Measurements from ENCODE around the gene UBALD2. TPM values are rescaled to one million over a fixed set of nuclear protein-coding genes. Genes with fewer than 3 reads are reported as not detected.
"Not testable (repeated sequence)": the region's sequence is repeated elsewhere in the genome, so short reads cannot be mapped to it uniquely, and the experiment has no call there.

Gene UBALD2
- total and polyA plus RNA-seq, 5 donors from 2014 or later, result 3.9 to 247 (median 8.5) TPM

DNA sequence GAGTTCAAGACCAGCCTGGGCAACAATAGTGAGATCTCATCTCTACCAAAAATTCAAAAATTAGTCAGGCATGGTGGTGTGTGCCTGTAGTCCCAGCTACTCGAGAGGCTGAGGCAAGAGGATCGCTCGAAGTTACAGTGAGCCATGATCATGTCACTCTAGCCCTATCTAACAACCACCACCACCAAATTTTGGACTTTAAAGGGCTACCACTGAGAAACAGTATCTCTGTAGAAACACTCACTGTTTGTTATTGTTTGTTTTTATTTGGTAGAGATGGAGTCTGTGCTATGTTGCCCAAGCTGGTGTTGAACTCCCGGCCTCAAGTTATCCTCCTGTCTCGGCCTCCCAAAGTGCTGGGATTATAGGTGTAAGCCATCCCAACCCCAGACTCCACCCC lies 1.3 kb upstream of the UBALD2 start:
- H3K4me1 ChIP-seq (ENCODE audit: control insufficient read depth, insufficient read depth, low read length, poor library complexity, severe bottlenecking), result peaks cover 39% of the 10 kb centered on the region
- H3K4me3 ChIP-seq (ENCODE audit: low read depth, low read length), result peak overlapping the region; percentile 63
- ATAC-seq (ENCODE audit: low read depth in 2 of 2), result no peak
- Mint-ChIP-seq H3K36me3 (peaks cover 6% of the 10 kb centered on the region), H3K4me1 (peaks cover 11 to 58% (median 38%) of the 10 kb centered on the region in 4 donors), H3K27ac (peak overlapping the region; percentile 94 to 98 (median 95)), H3K9me3 (peaks cover 0 to 3% (median 0%) of the 10 kb centered on the region in 7 donors), H3K4me3 (peak overlapping the region in 3 of 4 donors; percentile 13 to 93 (median 78)), H3K27me3 (no peaks in the 10 kb centered on the region)
- DNase-seq, result no peak
- H3K36me3 ChIP-seq (ENCODE audit: control insufficient read depth, insufficient read depth, low read length), result peaks cover under 1% of the 10 kb centered on the region
- no peaks in the 10 kb centered on the region for H3K27me3 ChIP-seq (ENCODE audit: control insufficient read depth, insufficient read depth, low read length)
- no peaks in the 10 kb centered on the region for H3K9me3 ChIP-seq (ENCODE audit: control insufficient read depth in 2 of 2, low read length in 2 of 2)
- peak overlapping the region; percentile 91 for H3K27ac ChIP-seq (ENCODE audit: insufficient read depth, low read length, poor library complexity, severe bottlenecking)

DNA sequence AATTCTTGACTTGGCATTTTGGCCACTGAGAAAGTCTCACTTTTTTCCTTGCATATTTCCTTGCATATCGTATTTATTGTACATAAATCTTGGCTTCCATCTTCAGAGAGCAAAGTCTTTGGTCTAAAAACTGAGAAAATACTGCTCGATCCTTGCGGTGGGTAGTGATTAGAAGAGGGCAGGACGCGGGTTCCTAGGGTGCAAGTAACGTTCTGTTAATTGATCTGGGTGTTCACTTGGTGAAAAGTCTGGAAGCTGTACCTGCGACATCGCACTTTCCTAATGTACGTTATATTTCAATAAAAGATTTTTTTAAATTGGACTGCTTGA lies 758 bp upstream of the UBALD2 start:
- Mint-ChIP-seq H3K4me1 (peaks cover 11 to 63% (median 41%) of the 10 kb centered on the region in 4 donors), H3K36me3 (peaks cover 6% of the 10 kb centered on the region), H3K9me3 (peaks cover 0 to 3% (median 0%) of the 10 kb centered on the region in 7 donors), H3K27ac (peak overlapping the region; percentile 94 to 98 (median 95)), H3K4me3 (peak overlapping the region; percentile 82 to 94 (median 90)), H3K27me3 (no peaks in the 10 kb centered on the region)
- H3K27me3 ChIP-seq (ENCODE audit: control insufficient read depth, insufficient read depth, low read length), result no peaks in the 10 kb centered on the region
- no peak for ATAC-seq (ENCODE audit: low read depth in 2 of 2)
- H3K27ac ChIP-seq (ENCODE audit: insufficient read depth, low read length, poor library complexity, severe bottlenecking), result peak overlapping the region; percentile 91
- peak overlapping the region; percentile 63 for H3K4me3 ChIP-seq (ENCODE audit: low read depth, low read length)
- peaks cover 44% of the 10 kb centered on the region for H3K4me1 ChIP-seq (ENCODE audit: control insufficient read depth, insufficient read depth, low read length, poor library complexity, severe bottlenecking)
- H3K36me3 ChIP-seq (ENCODE audit: control insufficient read depth, insufficient read depth, low read length), result peaks cover 5% of the 10 kb centered on the region
- no peaks in the 10 kb centered on the region for H3K9me3 ChIP-seq (ENCODE audit: control insufficient read depth in 2 of 2, low read length in 2 of 2)
- DNase-seq, result no peak

DNA sequence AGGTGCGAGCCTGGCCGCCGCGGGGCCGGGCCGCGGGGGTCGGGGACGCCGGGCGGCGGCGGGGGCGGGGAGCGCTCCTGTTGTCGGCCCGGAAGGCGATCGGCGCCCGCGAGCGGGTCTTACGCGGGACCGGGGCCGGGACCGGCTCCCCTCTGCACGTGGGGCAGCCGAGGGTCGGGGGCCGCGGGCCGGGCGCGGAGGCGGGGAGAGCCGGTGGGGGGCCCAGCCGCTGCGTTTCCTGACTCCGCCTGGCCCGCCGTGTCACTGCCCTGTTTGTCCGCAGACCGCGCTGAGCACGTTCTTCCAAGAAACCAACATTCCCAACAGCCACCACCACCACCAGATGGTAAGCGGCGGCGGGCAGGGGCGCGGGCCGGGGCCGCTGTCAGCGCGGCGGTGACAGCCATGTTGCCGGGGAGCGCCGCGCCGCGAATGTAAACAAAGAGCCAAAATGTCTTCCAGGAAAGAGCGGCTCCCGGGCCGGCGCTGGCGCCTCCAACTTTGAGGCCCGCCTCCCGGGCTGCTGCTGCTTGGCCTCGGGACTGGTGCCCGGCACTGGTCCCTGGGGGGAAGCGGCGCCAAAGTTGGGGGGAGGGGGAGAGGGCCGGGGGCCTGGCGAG lies 586 bp downstream of the UBALD2 start:
- Mint-ChIP-seq H3K9me3 (peaks cover 0 to 3% (median 0%) of the 10 kb centered on the region in 7 donors), H3K27me3 (peaks cover 2% of the 10 kb centered on the region), H3K27ac (peak overlapping the region; percentile 94 to 97 (median 96)), H3K4me3 (peak overlapping the region; percentile 91 to 96 (median 94)), H3K4me1 (peaks cover 11 to 72% (median 44%) of the 10 kb centered on the region in 4 donors), H3K36me3 (peaks cover 7% of the 10 kb centered on the region)
- Histone ChIP-seq H3K36me3 (ENCODE audit: control insufficient read depth, insufficient read depth, low read length) (peaks cover 11% of the 10 kb centered on the region), H3K27me3 (ENCODE audit: control insufficient read depth, insufficient read depth, low read length) (no peaks in the 10 kb centered on the region), H3K4me3 (ENCODE audit: low read depth, low read length) (no peak overlapping the region), H3K9me3 (ENCODE audit: control insufficient read depth in 2 of 2, low read length in 2 of 2) (no peaks in the 10 kb centered on the region), H3K4me1 (ENCODE audit: control insufficient read depth, insufficient read depth, low read length, poor library complexity, severe bottlenecking) (peaks cover 56% of the 10 kb centered on the region), H3K27ac (ENCODE audit: insufficient read depth, low read length, poor library complexity, severe bottlenecking) (peak overlapping the region; percentile 91)
- no peak for ATAC-seq (ENCODE audit: low read depth in 2 of 2)
- peak; percentile 47 to 69 (median 67) for DNase-seq

DNA sequence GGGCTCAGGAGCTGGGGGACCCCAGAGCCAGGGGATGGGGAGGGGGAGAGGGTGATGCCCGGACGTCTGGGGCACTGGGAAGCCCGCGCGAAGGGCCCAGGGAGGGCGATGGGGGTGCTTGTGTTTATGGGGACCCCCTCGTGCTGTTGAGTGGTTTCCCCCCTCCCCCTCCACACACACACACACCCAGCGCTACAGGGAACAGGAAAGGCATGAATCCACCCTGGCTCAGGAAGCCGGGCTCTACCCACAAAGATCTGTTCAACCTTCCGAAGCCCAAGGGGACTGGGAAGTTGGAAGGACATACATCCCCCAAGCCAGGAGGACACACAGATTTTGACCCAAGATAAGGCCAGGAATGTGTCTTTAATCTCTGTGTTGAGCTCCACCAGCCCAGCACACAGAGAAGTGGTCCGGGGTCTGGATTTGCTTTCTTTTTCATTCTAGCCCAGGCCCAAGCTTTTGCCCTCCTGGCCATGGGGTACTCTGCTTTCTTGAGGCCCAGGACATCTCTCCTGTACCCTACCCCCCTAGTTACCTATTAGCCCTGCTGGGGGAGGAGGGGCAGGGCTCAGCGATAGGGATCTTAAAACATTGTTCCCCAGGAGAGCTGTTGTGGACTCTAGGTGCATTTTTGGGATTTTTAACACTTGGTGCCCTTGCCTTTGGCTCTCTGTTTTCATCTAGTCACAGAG lies 1.2 kb downstream of the UBALD2 start:
- H3K4me3 ChIP-seq (ENCODE audit: low read depth, low read length), result peak overlapping the region; percentile 95
- peaks cover 63% of the 10 kb centered on the region for H3K4me1 ChIP-seq (ENCODE audit: control insufficient read depth, insufficient read depth, low read length, poor library complexity, severe bottlenecking)
- H3K4me3 Mint-ChIP-seq, result peak overlapping the region; percentile 91 to 96 (median 94)
- no peaks in the 10 kb centered on the region for H3K9me3 ChIP-seq (ENCODE audit: control insufficient read depth in 2 of 2, low read length in 2 of 2)
- H3K4me1 Mint-ChIP-seq, result peaks cover 11 to 76% (median 47%) of the 10 kb centered on the region in 4 donors
- H3K36me3 ChIP-seq (ENCODE audit: control insufficient read depth, insufficient read depth, low read length), result peaks cover 11% of the 10 kb centered on the region
- peak overlapping the region; percentile 91 to 96 (median 94) for H3K27ac Mint-ChIP-seq
- H3K36me3 Mint-ChIP-seq, result peaks cover 9% of the 10 kb centered on the region
- H3K27ac ChIP-seq (ENCODE audit: insufficient read depth, low read length, poor library complexity, severe bottlenecking), result peak overlapping the region; percentile 91
- no peak for ATAC-seq (ENCODE audit: low read depth in 2 of 2)
- peak in 1 of 3 donors; percentile 59 for DNase-seq
- H3K27me3 Mint-ChIP-seq, result peaks cover 5% of the 10 kb centered on the region
- H3K27me3 ChIP-seq (ENCODE audit: control insufficient read depth, insufficient read depth, low read length), result no peaks in the 10 kb centered on the region
- peaks cover 0 to 3% (median 0%) of the 10 kb centered on the region in 7 donors for H3K9me3 Mint-ChIP-seq

DNA sequence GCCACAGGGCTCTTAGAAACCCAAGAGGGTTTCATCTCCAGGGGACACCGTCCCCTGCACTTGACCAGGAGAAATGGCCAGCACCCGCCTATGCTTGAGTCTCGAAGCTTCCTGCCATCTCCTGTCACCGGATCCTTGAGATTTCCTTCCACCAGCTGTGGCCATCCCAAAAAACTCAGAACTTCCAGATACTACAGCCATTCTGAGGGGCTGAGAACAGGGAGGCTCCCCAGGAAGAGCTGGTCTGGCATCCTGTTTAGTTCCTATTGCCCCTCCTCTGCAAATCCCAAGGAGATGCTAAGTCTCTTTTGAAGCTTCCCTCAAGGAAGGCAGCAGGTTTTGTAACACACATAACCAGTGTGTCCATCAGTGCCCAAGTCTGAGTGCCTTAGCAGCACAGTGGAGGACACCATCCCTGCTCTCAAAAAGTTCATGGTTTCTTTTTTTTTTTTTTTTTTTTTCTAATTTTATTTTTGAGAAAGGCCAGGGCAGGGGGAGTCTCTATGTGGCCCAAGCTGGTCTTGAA lies 2.0 kb downstream of the UBALD2 start:
- Histone ChIP-seq H3K27ac (ENCODE audit: insufficient read depth, low read length, poor library complexity, severe bottlenecking) (peak overlapping the region; percentile 91), H3K4me3 (ENCODE audit: low read depth, low read length) (peak overlapping the region; percentile 95), H3K9me3 (ENCODE audit: control insufficient read depth in 2 of 2, low read length in 2 of 2) (no peaks in the 10 kb centered on the region), H3K27me3 (ENCODE audit: control insufficient read depth, insufficient read depth, low read length) (no peaks in the 10 kb centered on the region), H3K4me1 (ENCODE audit: control insufficient read depth, insufficient read depth, low read length, poor library complexity, severe bottlenecking) (peaks cover 70% of the 10 kb centered on the region), H3K36me3 (ENCODE audit: control insufficient read depth, insufficient read depth, low read length) (peaks cover 11% of the 10 kb centered on the region)
- DNase-seq (peak in 1 of 3 donors; percentile 41), ATAC-seq (ENCODE audit: low read depth in 2 of 2) (no peak)
- H3K4me3 Mint-ChIP-seq, result peak overlapping the region; percentile 91 to 97 (median 94)
- H3K36me3 Mint-ChIP-seq, result peaks cover 9% of the 10 kb centered on the region
- peak overlapping the region; percentile 91 to 96 (median 95) for H3K27ac Mint-ChIP-seq
- H3K27me3 Mint-ChIP-seq, result peaks cover 5% of the 10 kb centered on the region
- peaks cover 0 to 3% (median 0%) of the 10 kb centered on the region in 7 donors for H3K9me3 Mint-ChIP-seq
- peaks cover 11 to 73% (median 43%) of the 10 kb centered on the region in 4 donors for H3K4me1 Mint-ChIP-seq

DNA sequence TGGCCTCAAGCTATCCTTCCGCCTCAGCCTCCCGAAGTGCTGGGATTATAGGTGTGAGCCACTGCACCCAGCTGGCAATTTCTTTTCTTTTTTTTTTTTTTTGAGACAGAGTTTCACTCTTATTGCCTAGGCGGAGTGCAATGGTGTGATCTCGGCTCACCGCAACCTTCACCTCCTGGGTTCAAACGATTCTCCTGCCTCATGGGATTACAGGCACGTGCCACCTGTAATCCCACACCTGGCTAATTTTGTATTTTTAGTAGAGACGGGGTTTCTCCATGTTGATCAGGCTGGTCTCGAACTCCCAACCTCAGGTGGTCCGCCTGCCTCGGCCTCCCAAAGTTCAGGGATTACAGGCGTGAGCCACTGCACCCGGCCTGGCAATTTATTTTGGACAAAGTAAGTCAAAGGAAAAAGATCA lies 2.4 kb downstream of the UBALD2 start:
- H3K9me3 Mint-ChIP-seq; H3K27me3 ChIP-seq (ENCODE audit: control insufficient read depth, insufficient read depth, low read length); ATAC-seq (ENCODE audit: low read depth in 2 of 2); H3K36me3 Mint-ChIP-seq; H3K27me3 Mint-ChIP-seq; H3K9me3 ChIP-seq (ENCODE audit: control insufficient read depth in 2 of 2, low read length in 2 of 2): not testable (repeated sequence)
- peak in 1 of 3 donors; percentile 36 for DNase-seq
- Mint-ChIP-seq H3K4me3 (peak overlapping the region; percentile 91 to 97 (median 94)), H3K4me1 (peaks cover 11 to 71% (median 38%) of the 10 kb centered on the region in 4 donors), H3K27ac (peak overlapping the region; percentile 94 to 96 (median 95))
- Histone ChIP-seq H3K36me3 (ENCODE audit: control insufficient read depth, insufficient read depth, low read length) (peaks cover 11% of the 10 kb centered on the region), H3K4me3 (ENCODE audit: low read depth, low read length) (peak overlapping the region; percentile 95), H3K27ac (ENCODE audit: insufficient read depth, low read length, poor library complexity, severe bottlenecking) (peak overlapping the region; percentile 91), H3K4me1 (ENCODE audit: control insufficient read depth, insufficient read depth, low read length, poor library complexity, severe bottlenecking) (peaks cover 75% of the 10 kb centered on the region)

DNA sequence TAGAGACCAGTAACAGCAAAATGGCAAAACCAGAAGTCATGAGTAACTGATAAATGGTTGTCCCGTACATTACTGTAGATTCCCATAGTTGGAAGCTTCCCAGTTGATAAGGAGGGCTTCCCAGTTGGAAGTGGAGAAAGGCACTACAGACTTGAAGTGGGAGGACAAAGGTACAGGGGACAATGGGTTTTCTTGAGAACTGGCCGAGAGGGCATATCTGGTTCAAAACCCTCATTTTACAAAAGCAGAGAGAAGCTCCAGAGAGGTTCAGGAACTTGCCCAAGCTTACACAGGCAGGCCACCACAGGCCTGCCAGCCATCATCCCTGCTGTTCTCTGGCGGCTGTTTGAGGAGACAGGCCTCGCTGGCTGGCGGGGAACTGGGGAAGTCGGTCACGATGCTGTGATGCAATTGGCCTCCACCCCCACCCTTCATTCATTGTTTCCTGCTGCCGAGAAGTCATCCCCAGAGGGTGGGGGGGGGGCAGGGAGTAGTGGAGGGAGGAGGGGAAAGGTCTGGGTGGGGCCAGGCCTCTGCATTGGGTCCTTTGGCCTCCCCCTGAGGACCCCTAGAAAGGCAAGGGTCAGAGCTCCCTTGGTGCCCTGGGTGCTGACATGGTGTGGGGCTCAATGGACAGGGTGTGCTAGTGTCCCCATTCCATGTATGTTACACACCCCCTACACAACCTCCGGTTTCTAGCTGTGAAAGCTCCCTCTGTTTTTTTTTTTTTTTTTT lies 3.0 kb downstream of the UBALD2 start:
- Histone ChIP-seq H3K27me3 (ENCODE audit: control insufficient read depth, insufficient read depth, low read length) (no peaks in the 10 kb centered on the region), H3K36me3 (ENCODE audit: control insufficient read depth, insufficient read depth, low read length) (peaks cover 11% of the 10 kb centered on the region), H3K9me3 (ENCODE audit: control insufficient read depth in 2 of 2, low read length in 2 of 2) (no peaks in the 10 kb centered on the region), H3K4me3 (ENCODE audit: low read depth, low read length) (peak overlapping the region; percentile 95), H3K4me1 (ENCODE audit: control insufficient read depth, insufficient read depth, low read length, poor library complexity, severe bottlenecking) (peaks cover 81% of the 10 kb centered on the region), H3K27ac (ENCODE audit: insufficient read depth, low read length, poor library complexity, severe bottlenecking) (peak overlapping the region; percentile 91)
- H3K4me3 Mint-ChIP-seq, result peak overlapping the region; percentile 91 to 97 (median 94)
- peaks cover 0 to 1% (median 0%) of the 10 kb centered on the region in 7 donors for H3K9me3 Mint-ChIP-seq
- DNase-seq (peak in 2 of 3 donors; percentile 54 to 87), ATAC-seq (ENCODE audit: low read depth in 2 of 2) (no peak)
- H3K27me3 Mint-ChIP-seq, result peaks cover 5% of the 10 kb centered on the region
- H3K27ac Mint-ChIP-seq, result peak overlapping the region; percentile 94 to 96 (median 95)
- H3K4me1 Mint-ChIP-seq, result peaks cover 11 to 71% (median 35%) of the 10 kb centered on the region in 4 donors
- H3K36me3 Mint-ChIP-seq, result peaks cover 9% of the 10 kb centered on the region
